K562 (cell line): ENCODE data around the gene TMEM131. TPM values are rescaled to one million over a fixed set of nuclear protein-coding genes. Genes with fewer than 3 reads are reported as not detected.

Experiments
- ATAC-seq: fragments of 200-7000 bp; cut with Tn5 transposase; 3 replicates; pipeline ENCODE4 v1.9.1; 2020; ENCODE audit warnings: moderate library complexity
- BruUV-seq: library from RNA; stranded (reverse); fragments of 400-500 nt; replicated peaks from 2 replicates; lab custom pipeline; 2021; lab: Mats Ljungman, UMichigan
- CTCF ChIA-PET: fragments of 300-600 bp; formaldehyde crosslinking; extraction: SDS; loops from one replicate; lab custom pipeline; 2021; ENCODE audit warnings: low intra/inter-chr PET ratio; lab: Yijun Ruan, JAX
- POLR2A ChIA-PET: fragments of 300-600, 350-650 bp; sonication (Branson Sonifier 250); formaldehyde crosslinking; extraction: SDS; loops from one replicate; lab custom pipeline; 2021; ENCODE audit warnings: antibody characterized with exemption, inconsistent platforms; lab: Yijun Ruan, JAX
- DNase-seq, 4 experiments: peaks; one replicate each; pipeline versions ENCODE4 v3.0.0 to v3.0.0-alpha.2; 2011 to 2018; ENCODE audit warnings: low spot score in 3 of 4, mixed read lengths in 3 of 4; ENCODE audit errors: extremely low read depth in 1 of 4
- FAIRE-seq: peaks from 2 replicates; lab custom pipeline; 2011; peaks lifted over from hg19 to GRCh38; lab: Jason Lieb, UNC
- H2AFZ ChIP-seq: 2 replicates; pipeline ENCODE4 v1.6.0; 2011; ENCODE audit warnings: low read depth, low read length, control low read depth, inconsistent platforms
- H3K27ac ChIP-seq: fragments of 200-600 bp; 3 replicates; pipeline ENCODE4 v1.8.0; 2011; ENCODE audit warnings: low read depth, mild to moderate bottlenecking, control low read depth, inconsistent platforms, low read length, moderate library complexity, mixed read lengths; ENCODE audit errors: extremely low read depth
- H3K27me3 ChIP-seq, 2 experiments: fragments of 300-600 bp in 1 of 2; 2 replicates in 1 of 2; 3 replicates in 1 of 2; pipeline versions ENCODE4 v1.6.0 to v1.8.0; 2011; ENCODE audit warnings: inconsistent platforms in 2 of 2, low read length in 2 of 2, mild to moderate bottlenecking in 1 of 2, mixed read lengths in 1 of 2, moderate library complexity in 1 of 2; ENCODE audit not compliant: control insufficient read depth in 2 of 2, insufficient read depth in 2 of 2
- H3K36me3 ChIP-seq: fragments of 300-600 bp; 3 replicates; pipeline ENCODE4 v1.8.0; 2011; ENCODE audit warnings: mild to moderate bottlenecking, low read length, inconsistent platforms; ENCODE audit not compliant: control insufficient read depth, insufficient read depth
- H3K4me1 ChIP-seq, 2 experiments: fragments of 200-600 bp in 1 of 2; replicated peaks in 1 of 2; 2 replicates in 1 of 2; 3 replicates in 1 of 2; pipeline versions ENCODE4 v1.5.1 to v1.8.0; 2011; ENCODE audit warnings: inconsistent platforms in 2 of 2, low read length in 2 of 2, mild to moderate bottlenecking in 1 of 2, mixed read lengths in 1 of 2, moderate library complexity in 1 of 2; ENCODE audit not compliant: control insufficient read depth in 2 of 2, insufficient read depth in 2 of 2
- H3K4me2 ChIP-seq: 2 replicates; pipeline ENCODE4 v1.6.1; 2011; ENCODE audit warnings: low read length, control low read depth, inconsistent platforms, mixed read lengths; ENCODE audit not compliant: insufficient read depth
- H3K4me3 ChIP-seq: fragments of 200-600 bp; sonication (generic), shearing (Covaris generic); 2 replicates; pipeline ENCODE4 v1.5.1; 2016; ENCODE audit warnings: control low read depth, inconsistent platforms
- H3K79me2 ChIP-seq: fragments of 200-600 bp; 3 replicates; pipeline ENCODE4 v1.8.0; 2011; ENCODE audit warnings: low read length, inconsistent platforms; ENCODE audit not compliant: control insufficient read depth, insufficient read depth
- H3K9ac ChIP-seq, 2 experiments: 2 replicates each; pipeline versions ENCODE4 v1.6.0 to v1.6.1; 2011; ENCODE audit warnings: low read depth in 2 of 2, low read length in 2 of 2, control low read depth in 1 of 2, inconsistent platforms in 1 of 2, mild to moderate bottlenecking in 1 of 2, mixed read lengths in 1 of 2; ENCODE audit not compliant: insufficient read depth in 1 of 2
- H3K9me1 ChIP-seq: one replicate; pipeline ENCODE4 v1.6.0; 2011; ENCODE audit warnings: inconsistent platforms, mild to moderate bottlenecking, low read length, moderate library complexity; ENCODE audit not compliant: control insufficient read depth, insufficient read depth
- H3K9me3 ChIP-seq: replicated peaks from 2 replicates; pipeline ENCODE4 v1.5.1; 2011; ENCODE audit warnings: low read depth, low read length, inconsistent platforms; ENCODE audit not compliant: control insufficient read depth, insufficient read depth
- H4K20me1 ChIP-seq: replicated peaks from 2 replicates; pipeline ENCODE4 v1.6.1; 2011; ENCODE audit warnings: low read length, inconsistent platforms, mixed read lengths; ENCODE audit not compliant: control insufficient read depth, insufficient read depth
- CHCHD3 ChIP-seq: fragments of 250-450 bp; sonication (Bioruptor Pico); IDR thresholded peaks from 2 replicates; pipeline ENCODE4 v2.1.2; 2022; ENCODE audit warnings: mild to moderate bottlenecking
- IRF1 ChIP-seq: sonication (generic); formaldehyde crosslinking; IDR thresholded peaks from 2 replicates; pipeline ENCODE4 v1.8.0; 2022; ENCODE audit warnings: missing genetic modification reagents, mild to moderate bottlenecking, borderline replicate concordance
- KDM4B ChIP-seq, 2 experiments: fragments of 450-650 bp in 1 of 2; sonication (generic) in 1 of 2; IDR thresholded peaks; 2 replicates each; pipeline ENCODE4 v1.6.1; 2016 to 2017; ENCODE audit warnings: borderline replicate concordance in 2 of 2, antibody characterized with exemption in 1 of 2, low read depth in 1 of 2, mild to moderate bottlenecking in 1 of 2
- PYGO2 ChIP-seq: fragments of 450-650 bp; IDR thresholded peaks from 2 replicates; pipeline ENCODE4 v1.6.1; 2016; ENCODE audit warnings: mild to moderate bottlenecking, missing genetic modification characterization, moderate library complexity, missing compliant biosample characterization
- ZNF140 ChIP-seq: fragments of 250-450 bp; sonication (Bioruptor Pico); IDR thresholded peaks from 2 replicates; pipeline ENCODE4 v1.8.0; 2021; ENCODE audit warnings: moderate library complexity, mild to moderate bottlenecking, inconsistent platforms
- WGBS: fragments of 100-300 bp; shearing (Covaris generic); methylation state at CpG from one replicate; pipeline ENCODE4 v1.1.6; 2016; ENCODE audit warnings: low coverage, mixed read lengths; ENCODE audit not compliant: insufficient coverage; ENCODE audit errors: missing lambda C conversion rate; 5-methylcytosine and 5-hydroxymethylcytosine counted together
- in situ Hi-C: fragments of 300-500 bp; cut with MboI; formaldehyde crosslinking; loops from 4 replicates; pipeline ENCODE4 v1.15.0; 2018; ENCODE audit warnings: inconsistent platforms, mixed read lengths
- intact Hi-C: fragments of 100-400 bp; cut with micrococcal nuclease; formaldehyde crosslinking; loops from 2 replicates; pipeline ENCODE4 v1.14.2; 2022
- polyA plus RNA-seq, 8 experiments: library from polyadenylated mRNA; depleted of rRNA in 4 of 8; stranded (reverse) in 5 of 8; unstranded in 3 of 8; fragments of >200 nt; fragmentation: Nextera tagmentation in 2 of 8; fragmentation: Illumina TruSeq in 1 of 8; extraction: Ambion mirVana in 2 of 8; extraction: Trizol in 1 of 8; gene quantifications; 2 replicates each; pipeline versions ENCODE4 v1.2.1 to v1.2.3, GENCODE V29; 2011 to 2014; ENCODE audit warnings: inconsistent platforms in 1 of 8, missing spikeins in 1 of 8
- total RNA-seq, 7 experiments: library from RNA; depleted of rRNA in 6 of 7; stranded (reverse); fragments of >200 nt in 6 of 7; fragmentation: Illumina TruSeq in 2 of 7; extraction: Trizol in 2 of 7; gene quantifications; 2 replicates each; pipeline versions ENCODE4 v1.2.1 to v1.2.3, GENCODE V29; 2011 to 2021; ENCODE audit warnings: low replicate concordance in 1 of 7
- TF ChIP-seq, protein P1 (sequence below), 3 experiments: IDR thresholded peaks in 2 of 3; conservative IDR thresholded peaks in 1 of 3; 2 replicates each; pipeline ENCODE4 v1.5.1; 2011 to 2012; ENCODE audit warnings: low read length in 3 of 3, mild to moderate bottlenecking in 3 of 3, control low read depth in 2 of 3, improper control_type of control experiment in 1 of 3, inconsistent platforms in 1 of 3, low read depth in 1 of 3, mixed read lengths in 1 of 3, moderate library complexity in 1 of 3; ENCODE audit not compliant: insufficient read depth in 2 of 3

The TMEM131 gene
- total and polyA plus RNA-seq, 9 of the 15 experiments (the other 6 are each of a cell fraction or from before 2014, with no cell fraction given), result 2.5 to 21.1 (median 12.4) TPM

DNA sequence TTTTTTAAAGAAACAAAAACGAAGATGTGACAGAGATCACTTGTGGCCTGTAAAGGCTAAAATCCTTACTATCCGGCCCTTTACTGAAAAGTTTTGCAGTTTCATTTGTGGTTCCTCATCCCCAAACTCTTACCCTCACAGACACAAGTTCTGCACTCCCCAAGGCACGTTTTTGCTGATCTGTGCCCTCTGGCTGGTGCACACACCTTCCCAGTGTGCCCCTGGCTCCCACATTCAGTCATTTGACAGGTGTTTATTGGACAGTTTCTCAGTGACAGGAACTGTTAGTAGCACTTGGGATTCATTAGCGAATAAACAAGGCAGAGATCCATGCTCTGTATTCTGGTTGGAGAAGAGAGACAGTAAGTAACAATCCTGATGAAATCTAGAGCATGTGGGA is 259.6 kb downstream of the TMEM131 start (continued):
- TF ChIP-seq ZNF140 (no peak), CHCHD3 (CRISPR knock-in tag) (no peak), KDM4B (IDR thresholded peaks at IDR 0.05; ENCODE audit: borderline replicate concordance in 2 of 2, low read depth in 1 of 2) (no peak), IRF1 (CRISPR knock-in tag) (no peak)
- TF ChIP-seq, protein P1, sequence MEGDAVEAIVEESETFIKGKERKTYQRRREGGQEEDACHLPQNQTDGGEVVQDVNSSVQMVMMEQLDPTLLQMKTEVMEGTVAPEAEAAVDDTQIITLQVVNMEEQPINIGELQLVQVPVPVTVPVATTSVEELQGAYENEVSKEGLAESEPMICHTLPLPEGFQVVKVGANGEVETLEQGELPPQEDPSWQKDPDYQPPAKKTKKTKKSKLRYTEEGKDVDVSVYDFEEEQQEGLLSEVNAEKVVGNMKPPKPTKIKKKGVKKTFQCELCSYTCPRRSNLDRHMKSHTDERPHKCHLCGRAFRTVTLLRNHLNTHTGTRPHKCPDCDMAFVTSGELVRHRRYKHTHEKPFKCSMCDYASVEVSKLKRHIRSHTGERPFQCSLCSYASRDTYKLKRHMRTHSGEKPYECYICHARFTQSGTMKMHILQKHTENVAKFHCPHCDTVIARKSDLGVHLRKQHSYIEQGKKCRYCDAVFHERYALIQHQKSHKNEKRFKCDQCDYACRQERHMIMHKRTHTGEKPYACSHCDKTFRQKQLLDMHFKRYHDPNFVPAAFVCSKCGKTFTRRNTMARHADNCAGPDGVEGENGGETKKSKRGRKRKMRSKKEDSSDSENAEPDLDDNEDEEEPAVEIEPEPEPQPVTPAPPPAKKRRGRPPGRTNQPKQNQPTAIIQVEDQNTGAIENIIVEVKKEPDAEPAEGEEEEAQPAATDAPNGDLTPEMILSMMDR (IDR thresholded peaks at IDR 0.05 in 2 of 3, conservative IDR thresholded peaks at IDR 0.05 in 1 of 3; ENCODE audit: insufficient read depth in 2 of 3, low read depth in 1 of 3, low read length in 3 of 3), result no peak

- Histone ChIP-seq H3K9me3 (no peaks in the 10 kb centered on the region), H3K9ac (no peak overlapping the region), H3K4me2 (no peak overlapping the region), H3K36me3 (no peaks in the 10 kb centered on the region)
- no peak for TF ChIP-seq PYGO2
- TF ChIP-seq, all 486 proteins: peak for 0
- ChIA-PET CTCF (no interaction called here), POLR2A (interaction anchor here (0.6 kb wide), 1 partner anchor 17 kb away, joined by 4 read pairs; no protein-coding TSS in a partner anchor)
- Histone ChIP-seq H2AFZ (no peak overlapping the region), H3K4me1 (peaks cover 0 to 30% of the 10 kb centered on the region in 2 experiments; a peak in 2 of 5 replicates), H3K9me1 (no peaks in the 10 kb centered on the region), H3K4me3 (no peak overlapping the region), H3K79me2 (no peaks in the 10 kb centered on the region), H4K20me1 (no peaks in the 10 kb centered on the region), H3K27me3 (peaks cover 11 to 74% of the 10 kb centered on the region in 2 experiments; a peak in 3 of 5 replicates), H3K27ac (no peak overlapping the region)
- no TSS peak for BruUV-seq
- no peak for ATAC-seq
- FAIRE-seq, result no peak
- intact Hi-C loops, result no loop called here
- in situ Hi-C loops, result no loop called here
- no peak for DNase-seq
- 40% methylated on average over 16 of the region's 29 CpGs for WGBS
These were observed 260.6 kb downstream of the TMEM131 start for GRCh38 chr2:97735161-97735561.
